NCI-H82 treated with DMSO at 0.1 percent for 48 hours (cell line): ENCODE measurements around the gene PRSS21.

ENCODE experiments used
- DNase-seq: peaks from one replicate; lab custom pipeline; 2025; ENCODE audit not compliant: unreplicated experiment; lab: John Stamatoyannopoulos, UW

The PRSS21 gene

GRCh38 chr16:2840914-2841313 is 23.9 kb downstream of the PRSS21 start:
- DNase-seq, result no peak

GRCh38 chr16:2841606-2842339 is 24.7 kb downstream of the PRSS21 start:
- no peak for DNase-seq

GRCh38 chr16:2842340-2843000 is 25.4 kb downstream of the PRSS21 start:
- no peak for DNase-seq

GRCh38 chr16:2843526-2843925 is 26.5 kb downstream of the PRSS21 start:
- no peak for DNase-seq

- no peak for DNase-seq
Measured at GRCh38 chr16:2845116-2845515, 28.1 kb downstream of the PRSS21 start.

GRCh38 chr16:2846511-2847310 is 29.7 kb downstream of the PRSS21 start:
- no peak for DNase-seq

- DNase-seq, result no peak
Measured at GRCh38 chr16:2848933-2849725, 32.1 kb downstream of the PRSS21 start.

- no peak for DNase-seq
Measured at GRCh38 chr16:2852003-2852730, 35.1 kb downstream of the PRSS21 start.

GRCh38 chr16:2852731-2853507 is 35.9 kb downstream of the PRSS21 start:
- DNase-seq, result no peak

- no peak for DNase-seq
Measured at GRCh38 chr16:2853531-2854073, 36.6 kb downstream of the PRSS21 start.

GRCh38 chr16:2854700-2855309 is 37.8 kb downstream of the PRSS21 start:
- no peak for DNase-seq

GRCh38 chr16:2855536-2855935 is 38.5 kb downstream of the PRSS21 start:
- DNase-seq, result no peak

GRCh38 chr16:2856061-2856670 is 39.1 kb downstream of the PRSS21 start:
- no peak for DNase-seq

GRCh38 chr16:2856686-2857450 is 39.8 kb downstream of the PRSS21 start:
- no peak for DNase-seq

GRCh38 chr16:2857451-2858244 is 40.6 kb downstream of the PRSS21 start, which contains the start of gene PRSS22:
PRSS22 (minus strand) TSS chr16:2858170; CDS start chr16:2858104, 66 bp downstream.
- no peak for DNase-seq

GRCh38 chr16:2858245-2859025 is 41.4 kb downstream of the PRSS21 start:
- no peak for DNase-seq
